Suprapubic skin (tissue), 3 donors: ENCODE data around the gene TAF10.

Experiments
- EP300 ChIP-seq: sonication (generic); formaldehyde crosslinking; IDR thresholded peaks from one replicate; pipeline ENCODE4 v1.6.1; 2017; ENCODE audit warnings: antibody characterized with exemption
- POLR2A ChIP-seq, 2 donors: fragments of 450-650 bp; IDR thresholded peaks; one replicate each; pipeline ENCODE4 v1.6.1; 2017; ENCODE audit warnings: antibody characterized with exemption in 2 of 2, mild to moderate bottlenecking in 2 of 2, moderate library complexity in 2 of 2
- TF ChIP-seq, protein P1 (sequence below), 2 donors: fragments of 200-600 bp in 1 of 2; fragments of 450-650 bp in 1 of 2; sonication (generic) in 1 of 2; IDR thresholded peaks; one replicate each; pipeline ENCODE4 v1.5.1; 2016 to 2019; ENCODE audit warnings: antibody characterized with exemption in 2 of 2, mild to moderate bottlenecking in 1 of 2, moderate library complexity in 1 of 2

- TF ChIP-seq, protein P1, sequence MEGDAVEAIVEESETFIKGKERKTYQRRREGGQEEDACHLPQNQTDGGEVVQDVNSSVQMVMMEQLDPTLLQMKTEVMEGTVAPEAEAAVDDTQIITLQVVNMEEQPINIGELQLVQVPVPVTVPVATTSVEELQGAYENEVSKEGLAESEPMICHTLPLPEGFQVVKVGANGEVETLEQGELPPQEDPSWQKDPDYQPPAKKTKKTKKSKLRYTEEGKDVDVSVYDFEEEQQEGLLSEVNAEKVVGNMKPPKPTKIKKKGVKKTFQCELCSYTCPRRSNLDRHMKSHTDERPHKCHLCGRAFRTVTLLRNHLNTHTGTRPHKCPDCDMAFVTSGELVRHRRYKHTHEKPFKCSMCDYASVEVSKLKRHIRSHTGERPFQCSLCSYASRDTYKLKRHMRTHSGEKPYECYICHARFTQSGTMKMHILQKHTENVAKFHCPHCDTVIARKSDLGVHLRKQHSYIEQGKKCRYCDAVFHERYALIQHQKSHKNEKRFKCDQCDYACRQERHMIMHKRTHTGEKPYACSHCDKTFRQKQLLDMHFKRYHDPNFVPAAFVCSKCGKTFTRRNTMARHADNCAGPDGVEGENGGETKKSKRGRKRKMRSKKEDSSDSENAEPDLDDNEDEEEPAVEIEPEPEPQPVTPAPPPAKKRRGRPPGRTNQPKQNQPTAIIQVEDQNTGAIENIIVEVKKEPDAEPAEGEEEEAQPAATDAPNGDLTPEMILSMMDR (IDR thresholded peaks at IDR 0.05) = no peak
- TF ChIP-seq POLR2A (IDR thresholded peaks at IDR 0.05) = no peak
- no peak for TF ChIP-seq EP300
Observed at GRCh38 chr11:6563667-6564066, 48.3 kb downstream of the TAF10 start.
